SU-DHL-6 (cell line): ENCODE results near the gene SEMA4C.
A peak's percentile ranks its signal among the peaks of the same experiment; 100 is the strongest.

Experiments used
- H2AFZ ChIP-seq: fragments of 200-600 bp; sonication (generic); 2 replicates; pipeline ENCODE4 v1.6.1; 2014; ENCODE audit warnings: low read depth, mild to moderate bottlenecking, moderate library complexity, mixed read lengths, antibody characterized with exemption, low read length; ENCODE audit not compliant: severe bottlenecking
- H3F3A ChIP-seq: fragments of 200-600 bp; shearing (Covaris generic); 2 replicates; pipeline ENCODE4 v1.6.0; 2016; ENCODE audit warnings: antibody characterized with exemption, mild to moderate bottlenecking; ENCODE audit not compliant: insufficient read depth
- H3K27ac ChIP-seq: fragments of 200-600 bp; sonication (generic); 2 replicates; pipeline ENCODE4 v1.5.1; 2016; ENCODE audit warnings: low read depth, mild to moderate bottlenecking, low read length, moderate library complexity, mixed read lengths
- H3K27me3 ChIP-seq: fragments of 200-600 bp; sonication (generic), shearing (Covaris generic); 2 replicates; pipeline ENCODE4 v1.6.0; 2014; ENCODE audit warnings: mild to moderate bottlenecking, low read length
- H3K36me3 ChIP-seq: fragments of 200-600 bp; sonication (generic); 2 replicates; pipeline ENCODE4 v1.6.1; 2014; ENCODE audit warnings: mild to moderate bottlenecking, low read length, mixed read lengths
- H3K4me2 ChIP-seq: fragments of 300-600, 200-600 bp; shearing (Covaris generic), sonication (generic); 2 replicates; pipeline ENCODE4 v1.6.0; 2014; ENCODE audit warnings: low read length, low read depth, mild to moderate bottlenecking; ENCODE audit not compliant: poor library complexity, severe bottlenecking
- H3K4me3 ChIP-seq: fragments of 200-600 bp; sonication (generic); 2 replicates; pipeline ENCODE4 v1.5.1; 2014; ENCODE audit warnings: antibody characterized with exemption, low read length, mild to moderate bottlenecking, mixed read lengths; ENCODE audit not compliant: insufficient read depth, poor library complexity, severe bottlenecking
- H3K79me2 ChIP-seq: fragments of 200-600 bp; sonication (generic); 2 replicates; pipeline ENCODE4 v1.6.1; 2014; ENCODE audit warnings: mild to moderate bottlenecking, low read length, moderate library complexity; ENCODE audit not compliant: insufficient read depth
- H3K9ac ChIP-seq: fragments of 200-600 bp; sonication (generic); 2 replicates; pipeline ENCODE4 v1.7.0; 2014; ENCODE audit warnings: mild to moderate bottlenecking, low read length
- H3K9me2 ChIP-seq: fragments of 200-600 bp; sonication (generic); replicated peaks from 2 replicates; pipeline ENCODE4 v1.6.1; 2014; ENCODE audit warnings: low read length; ENCODE audit not compliant: insufficient read depth
- H3K9me3 ChIP-seq: fragments of 200-600 bp; sonication (generic); 2 replicates; pipeline ENCODE4 v1.6.1; 2014; ENCODE audit warnings: low read length, mixed read lengths; ENCODE audit not compliant: insufficient read depth
- H4K20me1 ChIP-seq: fragments of 200-600 bp; sonication (generic); 2 replicates; pipeline ENCODE4 v1.6.1; 2014; ENCODE audit warnings: low read depth, mild to moderate bottlenecking, antibody characterized with exemption, low read length, moderate library complexity, mixed read lengths
- EZH2phosphoT487 ChIP-seq: fragments of 200-600 bp; sonication (generic), shearing (Covaris generic); conservative IDR thresholded peaks from 2 replicates; pipeline ENCODE4 v1.6.1; 2018; ENCODE audit warnings: mild to moderate bottlenecking, antibody characterized with exemption, low read length, moderate library complexity, mixed read lengths
- TF ChIP-seq, protein P1 (sequence below): fragments of 200-600 bp; sonication (generic); IDR thresholded peaks from one replicate; pipeline ENCODE4 v1.5.1; 2017; ENCODE audit warnings: antibody characterized with exemption, mild to moderate bottlenecking, low read length, moderate library complexity; ENCODE audit not compliant: insufficient read depth, poor library complexity, severe bottlenecking

The SEMA4C gene

DNA sequence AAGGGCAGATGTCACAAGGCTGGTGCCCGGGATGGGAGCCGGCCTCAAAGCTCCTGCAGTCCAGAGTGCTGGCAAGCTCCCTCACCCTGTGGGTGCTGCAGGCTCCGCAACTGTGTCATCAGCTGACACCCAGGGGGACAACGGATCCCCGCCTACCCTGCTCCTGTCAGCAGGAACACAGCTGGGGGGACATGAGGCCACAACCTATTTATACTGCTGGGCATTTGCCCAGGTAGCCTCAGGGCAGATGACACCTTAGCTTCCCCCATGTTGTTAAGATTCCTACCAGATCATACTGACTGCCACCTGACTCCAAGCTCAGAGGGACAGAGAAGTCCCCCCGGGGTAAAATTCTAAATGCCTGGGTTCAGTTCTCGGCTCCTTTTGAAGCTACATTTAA lies 27.3 kb downstream of the SEMA4C start:
- Histone ChIP-seq H3K27ac (no peak overlapping the region), H3K27me3 (no peaks in the 10 kb centered on the region), H3K4me2 (no peak overlapping the region), H4K20me1 (no peaks in the 10 kb centered on the region), H3K4me3 (no peak overlapping the region), H3K79me2 (no peaks in the 10 kb centered on the region), H2AFZ (no peak overlapping the region), H3K9me2 (no peaks in the 10 kb centered on the region), H3K9ac (no peak overlapping the region), H3K36me3 (no peaks in the 10 kb centered on the region), H3F3A (no peaks in the 10 kb centered on the region), H3K9me3 (no peaks in the 10 kb centered on the region)
- no peak for TF ChIP-seq EZH2phosphoT487
- TF ChIP-seq, protein P1, sequence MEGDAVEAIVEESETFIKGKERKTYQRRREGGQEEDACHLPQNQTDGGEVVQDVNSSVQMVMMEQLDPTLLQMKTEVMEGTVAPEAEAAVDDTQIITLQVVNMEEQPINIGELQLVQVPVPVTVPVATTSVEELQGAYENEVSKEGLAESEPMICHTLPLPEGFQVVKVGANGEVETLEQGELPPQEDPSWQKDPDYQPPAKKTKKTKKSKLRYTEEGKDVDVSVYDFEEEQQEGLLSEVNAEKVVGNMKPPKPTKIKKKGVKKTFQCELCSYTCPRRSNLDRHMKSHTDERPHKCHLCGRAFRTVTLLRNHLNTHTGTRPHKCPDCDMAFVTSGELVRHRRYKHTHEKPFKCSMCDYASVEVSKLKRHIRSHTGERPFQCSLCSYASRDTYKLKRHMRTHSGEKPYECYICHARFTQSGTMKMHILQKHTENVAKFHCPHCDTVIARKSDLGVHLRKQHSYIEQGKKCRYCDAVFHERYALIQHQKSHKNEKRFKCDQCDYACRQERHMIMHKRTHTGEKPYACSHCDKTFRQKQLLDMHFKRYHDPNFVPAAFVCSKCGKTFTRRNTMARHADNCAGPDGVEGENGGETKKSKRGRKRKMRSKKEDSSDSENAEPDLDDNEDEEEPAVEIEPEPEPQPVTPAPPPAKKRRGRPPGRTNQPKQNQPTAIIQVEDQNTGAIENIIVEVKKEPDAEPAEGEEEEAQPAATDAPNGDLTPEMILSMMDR, result no peak

DNA sequence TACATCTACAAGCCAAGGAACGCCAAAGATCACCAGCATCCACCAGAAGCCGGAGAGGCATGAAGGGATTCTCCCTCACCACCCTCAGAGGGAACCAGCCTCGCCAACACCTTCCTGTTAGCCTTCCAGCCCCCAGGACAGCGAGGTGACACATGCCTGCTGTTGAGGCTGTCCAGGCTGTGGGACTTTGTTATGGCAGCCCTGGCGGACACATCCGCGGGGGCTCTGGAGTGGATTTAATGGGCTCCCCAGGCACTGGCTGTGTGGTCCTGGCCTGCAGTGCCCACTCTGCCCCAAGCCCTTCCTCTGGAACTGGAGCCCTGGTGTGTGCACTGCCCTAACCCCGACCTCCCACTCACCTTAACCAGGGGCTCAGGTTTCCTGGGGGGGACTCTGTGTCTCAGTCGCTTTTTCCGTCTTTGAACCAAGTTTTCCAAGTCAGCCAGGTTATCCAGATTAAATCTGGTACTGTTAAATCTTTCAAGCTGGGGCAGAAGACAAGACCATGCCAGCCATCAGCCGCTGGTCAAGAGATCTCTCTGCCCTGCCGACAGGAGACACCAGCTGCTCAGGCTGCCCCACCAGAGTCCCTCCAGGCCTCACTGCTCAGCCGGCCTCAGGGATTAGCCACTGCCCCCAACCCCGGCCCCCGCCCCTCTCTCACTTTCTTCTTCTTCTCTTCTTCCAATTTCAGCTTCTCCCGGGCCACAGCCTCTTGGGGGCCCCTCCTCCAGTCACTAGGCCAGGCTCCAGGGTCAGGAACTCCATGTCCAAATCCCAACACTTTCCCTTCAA lies 28.0 kb downstream of the SEMA4C start:
- no peaks in the 10 kb centered on the region for H3K79me2 ChIP-seq
- no peak overlapping the region for H3K9ac ChIP-seq
- no peaks in the 10 kb centered on the region for H4K20me1 ChIP-seq
- H3K4me2 ChIP-seq, result no peak overlapping the region
- H2AFZ ChIP-seq, result no peak overlapping the region
- H3K27ac ChIP-seq, result no peak overlapping the region
- no peaks in the 10 kb centered on the region for H3K36me3 ChIP-seq
- H3K9me2 ChIP-seq, result no peaks in the 10 kb centered on the region
- no peaks in the 10 kb centered on the region for H3K9me3 ChIP-seq
- no peaks in the 10 kb centered on the region for H3F3A ChIP-seq
- no peak for TF ChIP-seq EZH2phosphoT487
- TF ChIP-seq, protein P1, result no peak
- no peaks in the 10 kb centered on the region for H3K27me3 ChIP-seq
- H3K4me3 ChIP-seq, result no peak overlapping the region

DNA sequence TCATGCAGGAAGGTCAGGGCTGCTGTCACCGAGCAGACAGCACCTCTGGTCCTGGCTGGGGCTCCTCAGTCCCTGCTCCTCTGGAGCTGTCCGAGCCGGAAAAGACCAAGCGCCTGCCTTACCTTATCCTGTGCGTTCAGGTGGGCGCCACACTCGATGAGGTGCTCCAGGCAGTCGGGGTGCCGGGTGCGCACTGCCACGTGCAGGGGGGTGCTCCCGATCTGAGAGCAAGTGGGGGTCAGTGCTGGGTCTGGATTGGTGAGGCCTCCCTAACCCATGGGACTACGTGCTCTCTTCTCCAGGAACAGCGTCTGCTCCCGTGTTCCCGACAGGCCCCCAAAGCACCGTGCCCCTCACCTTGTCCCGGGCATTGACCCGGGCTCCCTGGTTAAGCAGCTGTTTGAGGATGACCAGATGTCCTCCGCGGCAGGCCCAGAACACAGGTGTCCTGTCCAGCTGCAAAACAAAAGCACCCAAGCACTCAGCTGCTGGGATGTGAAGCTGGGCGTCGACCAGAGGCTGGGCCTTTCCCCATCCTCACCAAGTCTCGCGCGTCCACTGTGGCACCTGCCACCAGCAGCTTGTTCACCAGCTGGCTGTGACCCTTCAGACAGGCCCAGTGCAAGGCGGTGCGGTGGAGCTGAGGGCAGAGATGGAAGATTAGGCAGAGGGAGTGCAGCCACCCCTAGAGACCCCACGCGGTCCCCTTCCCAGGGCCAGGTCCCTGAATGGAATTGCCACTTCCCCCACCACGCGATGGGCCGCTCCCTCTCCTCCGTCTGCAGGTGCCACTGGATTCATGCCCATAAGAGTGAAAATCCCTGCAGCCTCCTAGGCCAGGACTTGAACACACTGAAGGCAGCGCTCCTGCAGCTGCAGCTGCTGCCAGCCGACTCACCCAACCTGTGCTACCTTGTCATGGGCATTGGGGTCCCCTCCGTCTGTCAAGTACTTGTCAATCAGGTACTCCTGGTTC lies 29.7 kb downstream of the SEMA4C start:
- no peaks in the 10 kb centered on the region for H3K36me3 ChIP-seq
- peak overlapping the region; percentile 34 for H3K9ac ChIP-seq
- no peaks in the 10 kb centered on the region for H3K9me3 ChIP-seq
- H3K4me2 ChIP-seq, result peak overlapping the region; percentile 38
- no peaks in the 10 kb centered on the region for H3K79me2 ChIP-seq
- TF ChIP-seq, protein P1, result no peak
- TF ChIP-seq EZH2phosphoT487, result no peak
- peak overlapping the region; percentile 70 for H2AFZ ChIP-seq
- H3K27ac ChIP-seq, result no peak overlapping the region
- no peaks in the 10 kb centered on the region for H3K9me2 ChIP-seq
- H4K20me1 ChIP-seq, result no peaks in the 10 kb centered on the region
- no peaks in the 10 kb centered on the region for H3F3A ChIP-seq
- H3K27me3 ChIP-seq, result no peaks in the 10 kb centered on the region
- no peak overlapping the region for H3K4me3 ChIP-seq
